HG02678 (cell line): ENCODE data around the gene ZNF511.
"Not testable (repeated sequence)": the region's sequence is repeated elsewhere in the genome, so short reads cannot be mapped to it uniquely, and the experiment has no call there.

Experiments used
- ATAC-seq: cut with Tn5 transposase; IDR thresholded peaks from one replicate; pipeline ENCODE4 v1.9.1; 2021; ENCODE audit warnings: mild to moderate bottlenecking, moderate library complexity; ENCODE audit not compliant: unreplicated experiment

The ZNF511 gene

DNA sequence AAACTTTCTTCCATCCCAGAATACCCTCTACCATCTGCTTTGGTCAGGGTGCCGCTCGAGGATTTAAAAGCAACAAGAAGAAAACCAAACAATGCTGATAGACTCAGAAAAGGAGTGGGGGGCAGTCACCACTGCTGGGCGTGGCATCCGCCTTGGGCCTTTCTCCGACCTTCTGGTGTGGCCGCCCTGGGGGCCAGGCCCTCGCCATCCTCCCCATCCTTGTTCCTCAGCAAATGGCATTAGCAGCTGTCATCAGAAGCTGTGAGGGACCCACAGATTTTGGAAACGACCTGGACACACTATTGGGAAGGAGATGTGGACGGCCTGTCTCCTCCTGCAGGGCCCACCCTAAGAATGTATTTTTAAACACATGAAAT, 4.0 kb downstream of the ZNF511 start:
- ATAC-seq: no peak

- no peak for ATAC-seq
Measured at GRCh38 chr10:133313192-133313591, 4.5 kb downstream of the ZNF511 start.

DNA sequence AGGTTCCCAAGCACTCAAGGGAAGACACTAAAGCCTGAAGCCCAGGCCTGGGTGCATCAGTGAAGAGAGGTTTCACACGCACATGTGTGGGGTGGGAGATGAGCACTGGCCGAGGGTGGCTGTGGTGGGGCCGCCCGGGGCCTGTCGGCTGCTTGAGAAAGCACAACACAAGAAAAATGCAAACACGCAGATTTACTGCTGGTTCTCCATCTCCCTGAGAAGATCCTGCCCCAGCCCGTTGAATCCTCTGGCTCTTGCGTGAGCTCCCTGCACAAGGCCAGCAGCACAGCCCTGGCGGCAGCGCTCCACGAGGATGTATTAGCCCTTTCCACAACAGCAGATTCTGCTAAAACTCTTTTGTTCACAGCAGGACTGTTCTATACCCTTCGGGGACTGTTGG, 6.2 kb downstream of the ZNF511 start:
- ATAC-seq: no peak

DNA sequence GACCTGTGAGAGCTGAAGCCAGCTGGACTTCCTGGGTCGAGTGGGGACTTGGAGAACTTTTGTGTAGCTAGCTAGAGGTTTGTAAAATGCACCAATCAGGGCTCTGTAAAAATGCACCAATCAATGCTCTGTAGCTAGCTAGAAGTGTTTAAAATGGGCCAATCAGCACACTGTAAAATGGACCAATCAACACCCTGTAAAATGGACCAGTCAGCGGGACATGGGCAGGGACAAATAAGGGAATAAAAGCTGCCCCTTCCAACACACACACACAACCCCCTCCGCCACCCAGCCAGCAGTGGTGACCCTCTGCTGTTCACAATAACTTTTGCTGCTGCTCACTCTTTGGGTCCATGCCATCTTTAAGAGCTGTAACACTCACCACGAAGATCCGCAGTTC, 7.1 kb downstream of the ZNF511 start:
- no peak for ATAC-seq

DNA sequence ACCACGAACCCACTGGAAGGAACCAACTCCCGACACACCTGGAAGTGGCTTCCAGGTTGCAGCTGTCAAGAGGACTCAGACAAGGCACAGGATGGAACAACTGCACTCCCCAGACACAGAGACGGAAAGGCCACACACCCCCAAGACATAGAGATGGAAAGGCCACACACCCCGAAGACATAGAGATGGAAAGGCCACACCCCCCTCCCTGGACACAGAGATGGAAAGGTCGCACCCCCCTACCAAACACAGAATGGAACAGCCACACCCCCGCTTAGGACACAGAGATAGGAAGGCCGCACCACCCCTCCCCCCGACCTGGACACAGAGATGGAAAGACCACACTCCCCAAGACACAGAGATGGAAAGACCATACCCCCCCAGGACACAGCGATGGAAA, 7.6 kb downstream of the ZNF511 start:
- ATAC-seq: no peak

- no peak for ATAC-seq
Measured at GRCh38 chr10:133316732-133317131, 8.0 kb downstream of the ZNF511 start.

- peak; percentile 72 for ATAC-seq
Measured at GRCh38 chr10:133318494-133319127, 9.9 kb downstream of the ZNF511 start.

- ATAC-seq: not testable (repeated sequence)
Measured at GRCh38 chr10:133320852-133321422, 12.2 kb downstream of the ZNF511 start.

GRCh38 chr10:133322064-133322709, 13.5 kb downstream of the ZNF511 start:
- ATAC-seq: not testable (repeated sequence)

- ATAC-seq: no peak
Measured at GRCh38 chr10:133324198-133324792, 15.6 kb downstream of the ZNF511 start.

GRCh38 chr10:133324857-133325260, 16.1 kb downstream of the ZNF511 start:
- no peak for ATAC-seq

GRCh38 chr10:133325440-133326222, 16.9 kb downstream of the ZNF511 start:
- no peak for ATAC-seq

- no peak for ATAC-seq
Measured at GRCh38 chr10:133326223-133326551, 17.5 kb downstream of the ZNF511 start.

DNA sequence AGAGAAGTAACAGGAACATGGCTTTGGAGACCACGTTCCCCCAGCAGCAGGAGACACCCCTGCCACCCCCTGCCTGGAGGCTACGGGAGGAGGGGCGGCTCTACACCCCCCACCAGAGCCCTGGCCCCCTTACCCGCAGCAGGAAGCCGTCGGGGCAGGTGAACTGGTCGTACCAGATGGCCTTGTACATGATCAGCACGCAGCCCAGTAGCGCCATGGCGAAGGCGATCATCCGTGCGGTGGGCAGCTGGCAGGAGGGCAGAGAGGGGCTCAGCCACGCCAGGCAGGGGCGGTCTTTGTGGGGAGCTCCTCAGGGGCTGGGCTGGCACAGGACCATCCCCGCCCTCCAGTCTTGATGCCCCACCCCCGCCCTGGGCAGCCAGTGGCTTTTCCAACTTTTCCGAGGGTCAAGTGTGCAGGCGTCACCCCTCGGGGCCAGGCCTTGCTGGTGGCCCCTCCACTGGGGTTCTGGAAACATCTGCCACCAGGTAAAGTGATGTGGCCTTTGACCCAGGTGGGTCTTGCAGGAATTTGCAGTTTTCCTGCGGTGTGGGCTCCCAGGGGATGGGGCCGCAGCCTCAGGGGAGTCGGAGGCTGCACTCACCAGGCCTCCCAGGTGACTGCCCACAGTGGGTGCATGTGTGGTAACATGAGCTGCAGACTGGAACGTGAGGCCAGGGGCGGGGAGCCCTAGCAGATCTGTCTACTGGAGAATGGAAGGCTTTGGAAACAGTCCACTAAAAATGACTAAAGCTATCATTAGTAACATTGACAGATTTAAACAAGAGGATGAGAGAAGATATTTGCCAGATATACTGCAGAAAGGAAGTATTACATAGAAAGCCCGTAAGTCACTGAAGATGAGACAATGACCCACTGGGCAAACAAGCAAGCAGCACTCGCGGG, 18.3 kb downstream of the ZNF511 start:
- no peak for ATAC-seq

- no peak for ATAC-seq
Measured at GRCh38 chr10:133327651-133328357, 19.1 kb downstream of the ZNF511 start.

- ATAC-seq: no peak
Measured at GRCh38 chr10:133328358-133329343, 19.9 kb downstream of the ZNF511 start.

GRCh38 chr10:133329491-133330202, 20.9 kb downstream of the ZNF511 start:
- peak; percentile 82 for ATAC-seq
